Fibroblast of villous mesenchyme (primary cell): ENCODE data around the gene AKIRIN2. TPM values are rescaled to one million over a fixed set of nuclear protein-coding genes. Genes with fewer than 3 reads are reported as not detected.

Source experiments
- DNase-seq: peaks from one replicate; pipeline ENCODE4 v3.0.0-alpha.2; 2010; ENCODE audit warnings: low read depth
- H3K4me3 ChIP-seq: 2 replicates; pipeline ENCODE4 v1.5.1; 2011; ENCODE audit warnings: low read depth, mild to moderate bottlenecking, low read length
- small RNA-seq: library from RNA; depleted of rRNA; stranded (forward); fragments of <200 nt; gene quantifications from one replicate; pipeline ENCODE3, GENCODE V24; 2012
- total RNA-seq: library from RNA; depleted of rRNA; stranded (reverse); fragments of >200 nt; gene quantifications from 2 replicates; pipeline ENCODE4 v1.2.3, GENCODE V29; 2012
- TF ChIP-seq, protein P1 (sequence below): IDR thresholded peaks from 2 replicates; pipeline ENCODE4 v1.5.1; 2012; ENCODE audit warnings: low read depth, mild to moderate bottlenecking, low read length; ENCODE audit not compliant: insufficient read depth

AKIRIN2 gene
- total RNA-seq, 1 donor = 17.7 TPM

DNA sequence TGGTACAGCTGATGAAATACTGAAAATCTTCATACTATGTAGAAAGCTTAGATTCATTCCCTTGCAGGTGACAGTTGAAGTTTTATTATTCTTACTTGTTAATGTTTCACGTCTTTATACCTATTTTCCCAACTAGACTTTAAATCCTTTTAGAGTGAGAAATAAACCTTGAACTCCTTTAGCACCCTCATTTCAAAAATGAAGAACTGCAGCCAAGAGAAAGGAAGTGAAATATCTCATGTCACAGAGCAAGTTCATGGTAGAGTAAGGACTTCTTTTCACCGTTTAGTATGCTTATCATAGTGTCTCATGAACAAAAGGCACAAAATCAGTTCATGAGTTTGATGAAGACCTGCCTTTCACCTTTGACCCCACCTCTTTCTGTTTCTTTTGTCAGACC is 73.6 kb downstream of the AKIRIN2 start:
- H3K4me3 ChIP-seq = no peak overlapping the region
- TF ChIP-seq, protein P1, sequence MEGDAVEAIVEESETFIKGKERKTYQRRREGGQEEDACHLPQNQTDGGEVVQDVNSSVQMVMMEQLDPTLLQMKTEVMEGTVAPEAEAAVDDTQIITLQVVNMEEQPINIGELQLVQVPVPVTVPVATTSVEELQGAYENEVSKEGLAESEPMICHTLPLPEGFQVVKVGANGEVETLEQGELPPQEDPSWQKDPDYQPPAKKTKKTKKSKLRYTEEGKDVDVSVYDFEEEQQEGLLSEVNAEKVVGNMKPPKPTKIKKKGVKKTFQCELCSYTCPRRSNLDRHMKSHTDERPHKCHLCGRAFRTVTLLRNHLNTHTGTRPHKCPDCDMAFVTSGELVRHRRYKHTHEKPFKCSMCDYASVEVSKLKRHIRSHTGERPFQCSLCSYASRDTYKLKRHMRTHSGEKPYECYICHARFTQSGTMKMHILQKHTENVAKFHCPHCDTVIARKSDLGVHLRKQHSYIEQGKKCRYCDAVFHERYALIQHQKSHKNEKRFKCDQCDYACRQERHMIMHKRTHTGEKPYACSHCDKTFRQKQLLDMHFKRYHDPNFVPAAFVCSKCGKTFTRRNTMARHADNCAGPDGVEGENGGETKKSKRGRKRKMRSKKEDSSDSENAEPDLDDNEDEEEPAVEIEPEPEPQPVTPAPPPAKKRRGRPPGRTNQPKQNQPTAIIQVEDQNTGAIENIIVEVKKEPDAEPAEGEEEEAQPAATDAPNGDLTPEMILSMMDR = no peak
- DNase-seq = no peak

Small RNAs within 50 kb of the gene (small RNA-seq; reads per million reads assigned to genes)
- gene RF01210 = not detected

Other genes starting within 250 kb of the AKIRIN2 start
- gene SLC35A1, start 229.3 kb downstream of the AKIRIN2 start, total RNA-seq = 10.0 and 18.6 TPM in 2 replicates
- gene RARS2, start 112.2 kb downstream of the AKIRIN2 start, total RNA-seq = 42.5 and 51.8 TPM in 2 replicates
- gene ORC3, start 112.1 kb downstream of the AKIRIN2 start, total RNA-seq = 25.4 and 32.0 TPM in 2 replicates